Liver (tissue), 3 donors: ENCODE measurements around the gene KANTR.

Source experiments
- CTCF ChIP-seq: fragments of 150-350 bp; IDR thresholded peaks from 2 replicates; pipeline ENCODE4 v1.5.1; 2017; ENCODE audit warnings: improper control_type of control experiment, low read depth, low read length; ENCODE audit not compliant: missing input control
- HNF4G ChIP-seq: IDR thresholded peaks from 2 replicates; pipeline ENCODE4 v1.6.1; 2016; ENCODE audit warnings: antibody characterized with exemption
- JUND ChIP-seq, 2 donors: IDR thresholded peaks; 2 replicates each; pipeline ENCODE4 v1.6.1; 2016; ENCODE audit warnings: antibody characterized with exemption in 2 of 2
- MAX ChIP-seq: IDR thresholded peaks from 2 replicates; pipeline ENCODE4 v1.6.1; 2016; ENCODE audit warnings: antibody characterized with exemption
- RXRA ChIP-seq, 2 donors: IDR thresholded peaks; 2 replicates each; pipeline ENCODE4 v1.6.1; 2017 to 2018; ENCODE audit warnings: antibody characterized with exemption in 2 of 2, mild to moderate bottlenecking in 1 of 2
- SP1 ChIP-seq: IDR thresholded peaks from 2 replicates; pipeline ENCODE4 v1.6.1; 2018; ENCODE audit warnings: antibody characterized with exemption, mild to moderate bottlenecking
- donor health status: healthy.
- donor health status: healthy.

- no peak for TF ChIP-seq CTCF
- TF ChIP-seq SP1 = no peak
- no peak for TF ChIP-seq MAX
- no peak for TF ChIP-seq HNF4G
- TF ChIP-seq JUND (IDR thresholded peaks at IDR 0.05) = no peak
- no peak for TF ChIP-seq RXRA (IDR thresholded peaks at IDR 0.05)
These were observed 22.2 kb downstream of the KANTR start for GRCh38 chrX:53116101-53116500.
